K562 (cell line): ENCODE data around the gene ZBTB20.

Source experiments
- BRD4 ChIP-seq: fragments of 200-600 bp; sonication (generic); IDR thresholded peaks from 2 replicates; pipeline ENCODE4 v1.6.1; 2017; ENCODE audit warnings: inconsistent platforms
- EZH2 ChIP-seq: IDR thresholded peaks from 2 replicates; pipeline ENCODE4 v1.6.1; 2012; ENCODE audit warnings: low read depth, mild to moderate bottlenecking, inconsistent platforms, low read length, borderline replicate concordance
- GTF2B ChIP-seq: IDR thresholded peaks from 2 replicates; pipeline ENCODE4 v1.6.1; 2011; ENCODE audit not compliant: insufficient read length; ENCODE audit errors: extremely low read depth
- NRF1 ChIP-seq, 2 experiments: fragments of 450-650 bp; IDR thresholded peaks in 1 of 2; conservative IDR thresholded peaks in 1 of 2; 2 replicates each; pipeline ENCODE4 v1.6.1; 2014; ENCODE audit warnings: mild to moderate bottlenecking in 2 of 2
- POLR2AphosphoS2 ChIP-seq: IDR thresholded peaks from 2 replicates; pipeline ENCODE4 v1.6.1; 2012; ENCODE audit warnings: low read length, improper control_type of control experiment
- TBL1XR1 ChIP-seq, 2 experiments: IDR thresholded peaks; 2 replicates each; pipeline ENCODE4 v1.6.1; 2012; ENCODE audit warnings: improper control_type of control experiment in 2 of 2, low read length in 2 of 2, mild to moderate bottlenecking in 1 of 2
- TEAD4 ChIP-seq, 2 experiments: sonication (generic) in 1 of 2; formaldehyde crosslinking in 1 of 2; IDR thresholded peaks; 2 replicates each; pipeline versions ENCODE4 v1.6.1 to v1.8.0; 2012 to 2022; ENCODE audit warnings: borderline replicate concordance in 1 of 2, inconsistent platforms in 1 of 2, low read length in 1 of 2, mild to moderate bottlenecking in 1 of 2, missing genetic modification reagents in 1 of 2
- ZNF121 ChIP-seq: sonication (generic); formaldehyde crosslinking; conservative IDR thresholded peaks from 2 replicates; pipeline ENCODE4 v1.8.0; 2022; ENCODE audit warnings: missing genetic modification reagents
- ZNF75A ChIP-seq: fragments of 450-650 bp; formaldehyde crosslinking; IDR thresholded peaks from 2 replicates; pipeline ENCODE4 v1.4.0; 2020; ENCODE audit warnings: mild to moderate bottlenecking
- TF ChIP-seq, protein P1 (sequence below): fragments of 450-650 bp; formaldehyde crosslinking; conservative IDR thresholded peaks from 2 replicates; pipeline ENCODE4 v1.4.0; 2022; ENCODE audit warnings: mild to moderate bottlenecking, missing genetic modification characterization
- TF ChIP-seq, protein P2 (sequence below), 3 experiments: IDR thresholded peaks in 2 of 3; conservative IDR thresholded peaks in 1 of 3; 2 replicates each; pipeline ENCODE4 v1.5.1; 2011 to 2012; ENCODE audit warnings: low read length in 3 of 3, mild to moderate bottlenecking in 3 of 3, control low read depth in 2 of 3, improper control_type of control experiment in 1 of 3, inconsistent platforms in 1 of 3, low read depth in 1 of 3, mixed read lengths in 1 of 3, moderate library complexity in 1 of 3; ENCODE audit not compliant: insufficient read depth in 2 of 3

DNA sequence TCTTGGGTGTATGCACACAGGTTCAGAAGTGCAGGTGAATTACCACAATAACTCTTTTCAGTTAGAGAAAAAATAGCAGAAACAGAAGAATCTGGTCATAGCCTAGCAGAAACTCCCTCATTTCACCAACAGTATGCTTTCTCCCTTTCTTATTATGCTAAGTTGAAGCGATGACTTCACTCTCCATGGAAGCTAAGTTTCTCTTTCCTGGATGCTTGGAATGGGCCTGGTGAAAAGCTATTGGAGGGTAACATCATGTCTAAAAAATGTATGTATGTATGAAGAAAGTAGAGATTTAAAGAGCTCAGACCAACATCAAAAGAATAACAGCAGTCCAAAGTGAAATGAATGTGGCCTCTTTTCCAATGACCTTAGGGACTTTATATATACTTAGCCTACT is 707.8 kb downstream of the ZBTB20 start:
- no peak for TF ChIP-seq TEAD4 (IDR thresholded peaks at IDR 0.05; ENCODE audit: low read length)
- TF ChIP-seq TEAD4 (CRISPR knock-in tag; IDR thresholded peaks at IDR 0.05; ENCODE audit: borderline replicate concordance), result no peak
- no peak for TF ChIP-seq EZH2
- TF ChIP-seq, protein P1, sequence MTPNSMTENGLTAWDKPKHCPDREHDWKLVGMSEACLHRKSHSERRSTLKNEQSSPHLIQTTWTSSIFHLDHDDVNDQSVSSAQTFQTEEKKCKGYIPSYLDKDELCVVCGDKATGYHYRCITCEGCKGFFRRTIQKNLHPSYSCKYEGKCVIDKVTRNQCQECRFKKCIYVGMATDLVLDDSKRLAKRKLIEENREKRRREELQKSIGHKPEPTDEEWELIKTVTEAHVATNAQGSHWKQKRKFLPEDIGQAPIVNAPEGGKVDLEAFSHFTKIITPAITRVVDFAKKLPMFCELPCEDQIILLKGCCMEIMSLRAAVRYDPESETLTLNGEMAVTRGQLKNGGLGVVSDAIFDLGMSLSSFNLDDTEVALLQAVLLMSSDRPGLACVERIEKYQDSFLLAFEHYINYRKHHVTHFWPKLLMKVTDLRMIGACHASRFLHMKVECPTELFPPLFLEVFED (CRISPR knock-in tag), result no peak
- no peak for TF ChIP-seq ZNF121 (CRISPR knock-in tag)
- no peak for TF ChIP-seq ZNF75A (CRISPR knock-in tag)
- TF ChIP-seq POLR2AphosphoS2, result no peak
- no peak for TF ChIP-seq BRD4
- TF ChIP-seq, protein P2, sequence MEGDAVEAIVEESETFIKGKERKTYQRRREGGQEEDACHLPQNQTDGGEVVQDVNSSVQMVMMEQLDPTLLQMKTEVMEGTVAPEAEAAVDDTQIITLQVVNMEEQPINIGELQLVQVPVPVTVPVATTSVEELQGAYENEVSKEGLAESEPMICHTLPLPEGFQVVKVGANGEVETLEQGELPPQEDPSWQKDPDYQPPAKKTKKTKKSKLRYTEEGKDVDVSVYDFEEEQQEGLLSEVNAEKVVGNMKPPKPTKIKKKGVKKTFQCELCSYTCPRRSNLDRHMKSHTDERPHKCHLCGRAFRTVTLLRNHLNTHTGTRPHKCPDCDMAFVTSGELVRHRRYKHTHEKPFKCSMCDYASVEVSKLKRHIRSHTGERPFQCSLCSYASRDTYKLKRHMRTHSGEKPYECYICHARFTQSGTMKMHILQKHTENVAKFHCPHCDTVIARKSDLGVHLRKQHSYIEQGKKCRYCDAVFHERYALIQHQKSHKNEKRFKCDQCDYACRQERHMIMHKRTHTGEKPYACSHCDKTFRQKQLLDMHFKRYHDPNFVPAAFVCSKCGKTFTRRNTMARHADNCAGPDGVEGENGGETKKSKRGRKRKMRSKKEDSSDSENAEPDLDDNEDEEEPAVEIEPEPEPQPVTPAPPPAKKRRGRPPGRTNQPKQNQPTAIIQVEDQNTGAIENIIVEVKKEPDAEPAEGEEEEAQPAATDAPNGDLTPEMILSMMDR (IDR thresholded peaks at IDR 0.05 in 2 of 3, conservative IDR thresholded peaks at IDR 0.05 in 1 of 3; ENCODE audit: insufficient read depth in 2 of 3, low read depth in 1 of 3, low read length in 3 of 3), result no peak
- TF ChIP-seq GTF2B, result no peak
- no peak for TF ChIP-seq TBL1XR1 (IDR thresholded peaks at IDR 0.05; ENCODE audit: low read length in 2 of 2)
- TF ChIP-seq NRF1 (conservative IDR thresholded peaks at IDR 0.05 in 1 of 2, IDR thresholded peaks at IDR 0.05 in 1 of 2), result no peak
